ENCODE results near the gene THSD4. TPM values are rescaled to one million over a fixed set of nuclear protein-coding genes. Genes with fewer than 3 reads are reported as not detected.
"Not testable (repeated sequence)": the region's sequence is repeated elsewhere in the genome, so short reads cannot be mapped to it uniquely, and the experiment has no call there.

The THSD4 gene
- total RNA-seq, 2 experiments from 2014 or later: not detected

GRCh38 chr15:71250936-71251583 is 135.8 kb downstream of the THSD4 start:
- H3K36me3 Mint-ChIP-seq (ENCODE audit: low read depth): no peaks in the 10 kb centered on the region
- no peaks in the 10 kb centered on the region for H3K9me3 Mint-ChIP-seq (ENCODE audit: insufficient read depth)
- ChIA-PET POLR2A (no interaction called here), CTCF (no interaction called here)
- no peak for DNase-seq
- no peak overlapping the region for H3K27ac Mint-ChIP-seq
- no peaks in the 10 kb centered on the region for H3K4me1 Mint-ChIP-seq (ENCODE audit: low read depth)
- H3K4me3 Mint-ChIP-seq: no peak overlapping the region
- H3K27me3 Mint-ChIP-seq (ENCODE audit: low read depth): no peaks in the 10 kb centered on the region
- ATAC-seq: no peak

- ATAC-seq (no peak), DNase-seq (no peak)
- Mint-ChIP-seq H3K4me3 (no peak overlapping the region), H3K27ac (no peak overlapping the region), H3K9me3 (ENCODE audit: insufficient read depth) (no peaks in the 10 kb centered on the region), H3K4me1 (ENCODE audit: low read depth) (no peaks in the 10 kb centered on the region), H3K27me3 (ENCODE audit: low read depth) (no peaks in the 10 kb centered on the region), H3K36me3 (ENCODE audit: low read depth) (no peaks in the 10 kb centered on the region)
- CTCF ChIA-PET: no interaction called here
- POLR2A ChIA-PET: no interaction called here
These were observed 136.3 kb downstream of the THSD4 start for GRCh38 chr15:71251584-71252043.

GRCh38 chr15:71252044-71252739 is 136.9 kb downstream of the THSD4 start:
- POLR2A ChIA-PET: no interaction called here
- H3K9me3 Mint-ChIP-seq (ENCODE audit: insufficient read depth): no peaks in the 10 kb centered on the region

DNA sequence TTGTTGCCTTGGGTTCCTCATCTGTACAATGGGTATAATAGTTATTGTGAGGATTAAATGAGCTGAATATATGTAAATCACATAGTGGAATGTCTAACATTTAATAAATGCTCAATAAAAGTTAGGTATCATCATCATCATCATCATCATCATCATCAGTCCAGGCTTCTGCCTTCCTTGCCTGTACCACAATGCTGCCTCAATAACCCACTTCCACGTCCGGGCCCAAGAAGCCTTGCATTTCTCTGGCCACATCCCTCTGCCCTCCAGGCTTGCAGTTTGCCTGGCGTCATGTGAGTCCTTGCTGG is 137.4 kb downstream of the THSD4 start:
- Mint-ChIP-seq H3K27ac (no peak overlapping the region), H3K36me3 (ENCODE audit: low read depth) (no peaks in the 10 kb centered on the region), H3K9me3 (ENCODE audit: insufficient read depth) (no peaks in the 10 kb centered on the region), H3K4me1 (ENCODE audit: low read depth) (no peaks in the 10 kb centered on the region), H3K27me3 (ENCODE audit: low read depth) (no peaks in the 10 kb centered on the region), H3K4me3 (no peak overlapping the region)
- POLR2A ChIA-PET: no interaction called here
- no peak for ATAC-seq
- no peak for DNase-seq
- CTCF ChIA-PET: no interaction called here

More at GRCh38 chr15:71252044-71252739, 136.9 kb downstream of the THSD4 start:
- H3K36me3 Mint-ChIP-seq (ENCODE audit: low read depth): no peaks in the 10 kb centered on the region
- CTCF ChIA-PET: no interaction called here
- no peak overlapping the region for H3K27ac Mint-ChIP-seq
- no peak for DNase-seq
- ATAC-seq: no peak
- H3K27me3 Mint-ChIP-seq (ENCODE audit: low read depth): no peaks in the 10 kb centered on the region
- no peak overlapping the region for H3K4me3 Mint-ChIP-seq
- no peaks in the 10 kb centered on the region for H3K4me1 Mint-ChIP-seq (ENCODE audit: low read depth)

DNA sequence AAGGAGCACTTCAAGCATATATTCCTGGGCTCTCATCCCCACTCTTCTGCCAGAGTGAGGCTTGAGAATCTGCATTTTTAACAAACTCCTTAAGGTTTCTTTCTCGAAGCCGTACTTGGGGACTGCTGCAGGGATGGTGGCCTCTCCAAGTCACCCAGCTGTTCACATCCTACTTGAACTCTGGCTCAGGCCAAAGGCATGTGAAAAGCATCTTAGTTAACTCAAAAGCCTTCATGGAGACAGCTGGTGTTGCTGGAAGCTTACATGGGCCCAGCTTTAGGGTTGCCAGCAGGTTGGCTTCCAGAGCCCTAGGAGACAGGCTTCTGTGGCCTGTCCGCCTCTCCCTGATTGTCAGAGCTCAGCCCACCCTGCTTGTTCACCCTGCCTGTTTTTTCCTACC is 139.2 kb downstream of the THSD4 start:
- H3K36me3 Mint-ChIP-seq (ENCODE audit: low read depth): no peaks in the 10 kb centered on the region
- ChIA-PET POLR2A (no interaction called here), CTCF (no interaction called here)
- H3K4me3 Mint-ChIP-seq: no peak overlapping the region
- no peaks in the 10 kb centered on the region for H3K4me1 Mint-ChIP-seq (ENCODE audit: low read depth)
- no peak for ATAC-seq
- no peaks in the 10 kb centered on the region for H3K9me3 Mint-ChIP-seq (ENCODE audit: insufficient read depth)
- DNase-seq: no peak
- H3K27me3 Mint-ChIP-seq (ENCODE audit: low read depth): no peaks in the 10 kb centered on the region
- no peak overlapping the region for H3K27ac Mint-ChIP-seq

- ChIA-PET POLR2A (no interaction called here), CTCF (no interaction called here)
- Mint-ChIP-seq H3K27me3 (ENCODE audit: low read depth) (no peaks in the 10 kb centered on the region), H3K9me3 (ENCODE audit: insufficient read depth) (no peaks in the 10 kb centered on the region), H3K4me3 (no peak overlapping the region), H3K4me1 (ENCODE audit: low read depth) (no peaks in the 10 kb centered on the region), H3K36me3 (ENCODE audit: low read depth) (no peaks in the 10 kb centered on the region), H3K27ac (no peak overlapping the region)
- no peak for ATAC-seq
- no peak for DNase-seq
These were observed 141.8 kb downstream of the THSD4 start for GRCh38 chr15:71256934-71257664.

DNA sequence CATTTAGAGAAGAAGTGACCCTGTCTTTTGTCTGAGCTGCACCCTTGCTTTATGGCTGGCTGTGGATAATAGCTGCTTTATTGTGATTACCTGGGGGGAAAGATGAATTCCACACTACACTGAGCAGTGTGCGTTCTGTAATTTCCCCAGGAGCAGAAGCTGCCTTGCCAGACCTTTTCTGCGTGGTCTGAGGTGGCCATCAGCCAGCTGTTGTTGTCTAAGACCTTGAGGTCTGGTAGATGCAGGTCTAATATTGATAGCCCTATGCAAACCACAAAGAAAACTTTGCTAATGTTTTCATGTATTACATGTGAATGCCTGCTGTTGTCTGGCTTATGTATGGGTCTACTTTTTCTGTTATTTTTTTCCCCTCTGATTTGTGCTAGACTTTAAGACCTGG is 144.6 kb downstream of the THSD4 start:
- no peak overlapping the region for H3K27ac Mint-ChIP-seq
- POLR2A ChIA-PET: no interaction called here
- ATAC-seq (no peak), DNase-seq (no peak)
- no peaks in the 10 kb centered on the region for H3K9me3 Mint-ChIP-seq (ENCODE audit: insufficient read depth)
- CTCF ChIA-PET: interaction anchor here (0.7 kb wide), 1 partner anchor 54 kb away, joined by 3 read pairs; no protein-coding TSS in a partner anchor
- no peaks in the 10 kb centered on the region for H3K27me3 Mint-ChIP-seq (ENCODE audit: low read depth)
- no peaks in the 10 kb centered on the region for H3K36me3 Mint-ChIP-seq (ENCODE audit: low read depth)
- no peak overlapping the region for H3K4me3 Mint-ChIP-seq
- no peaks in the 10 kb centered on the region for H3K4me1 Mint-ChIP-seq (ENCODE audit: low read depth)

- ChIA-PET POLR2A (no interaction called here), CTCF (no interaction called here)
- no peaks in the 10 kb centered on the region for H3K36me3 Mint-ChIP-seq (ENCODE audit: low read depth)
These were observed 146.1 kb downstream of the THSD4 start for GRCh38 chr15:71261418-71261817.

DNA sequence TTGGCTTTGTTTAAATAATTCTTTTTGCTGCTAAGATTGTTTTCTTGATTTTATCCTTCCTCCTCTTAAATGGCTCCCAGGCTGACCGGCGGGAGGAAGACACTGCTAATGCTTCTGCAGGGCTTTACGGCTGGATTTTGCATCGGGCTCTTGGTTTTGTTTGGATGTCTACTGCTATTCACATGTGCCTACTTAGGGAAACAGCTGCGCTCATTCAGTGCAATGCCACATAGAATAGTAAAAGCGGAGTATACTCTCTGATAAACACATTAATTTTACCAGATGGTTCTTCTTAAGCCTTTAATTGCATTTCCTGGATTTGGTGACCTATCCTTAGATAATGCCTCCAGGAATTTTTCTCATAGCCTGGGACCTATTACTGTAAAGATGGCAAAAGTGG is 146.6 kb downstream of the THSD4 start:
- ATAC-seq (no peak), DNase-seq (no peak)
- ChIA-PET POLR2A (no interaction called here), CTCF (no interaction called here)
- Mint-ChIP-seq H3K27me3 (ENCODE audit: low read depth) (no peaks in the 10 kb centered on the region), H3K36me3 (ENCODE audit: low read depth) (no peaks in the 10 kb centered on the region), H3K4me1 (ENCODE audit: low read depth) (no peaks in the 10 kb centered on the region), H3K27ac (no peak overlapping the region), H3K9me3 (ENCODE audit: insufficient read depth) (no peaks in the 10 kb centered on the region), H3K4me3 (no peak overlapping the region)

More at GRCh38 chr15:71261418-71261817, 146.1 kb downstream of the THSD4 start:
- Mint-ChIP-seq H3K4me1 (ENCODE audit: low read depth) (no peaks in the 10 kb centered on the region), H3K4me3 (no peak overlapping the region), H3K27ac (no peak overlapping the region), H3K9me3 (ENCODE audit: insufficient read depth) (no peaks in the 10 kb centered on the region), H3K27me3 (ENCODE audit: low read depth) (no peaks in the 10 kb centered on the region)
- DNase-seq: no peak
- ATAC-seq: no peak

DNA sequence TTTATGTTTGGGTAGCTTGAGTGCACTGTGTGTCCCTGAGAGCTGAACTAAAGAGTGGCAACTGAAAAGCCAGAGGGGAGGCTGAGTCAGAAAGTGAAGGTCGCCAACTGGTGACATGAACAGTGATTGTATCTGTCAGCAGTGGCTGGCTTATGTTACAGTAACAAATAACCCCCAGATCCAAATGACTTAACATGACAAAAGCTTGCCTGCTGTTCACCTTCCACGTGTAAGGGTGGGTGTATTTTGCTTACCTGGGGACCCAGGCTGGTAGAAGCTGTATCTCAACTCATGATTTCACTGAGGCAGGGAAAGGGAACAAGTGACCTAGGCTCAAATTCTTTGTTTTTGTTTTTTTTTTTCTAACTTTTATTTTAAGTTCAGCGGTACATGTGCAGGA is 147.3 kb downstream of the THSD4 start:
- POLR2A ChIA-PET: no interaction called here
- Mint-ChIP-seq H3K36me3 (ENCODE audit: low read depth) (no peaks in the 10 kb centered on the region), H3K27me3 (ENCODE audit: low read depth) (no peaks in the 10 kb centered on the region), H3K4me1 (ENCODE audit: low read depth) (no peaks in the 10 kb centered on the region), H3K27ac (no peak overlapping the region), H3K4me3 (no peak overlapping the region), H3K9me3 (ENCODE audit: insufficient read depth) (no peaks in the 10 kb centered on the region)
- no peak for ATAC-seq
- no peak for DNase-seq
- CTCF ChIA-PET: no interaction called here

- H3K36me3 Mint-ChIP-seq (ENCODE audit: low read depth); H3K27me3 Mint-ChIP-seq (ENCODE audit: low read depth); H3K27ac Mint-ChIP-seq; CTCF ChIA-PET; H3K4me3 Mint-ChIP-seq; H3K4me1 Mint-ChIP-seq (ENCODE audit: low read depth); ATAC-seq; DNase-seq; POLR2A ChIA-PET; H3K9me3 Mint-ChIP-seq (ENCODE audit: insufficient read depth): not testable (repeated sequence)
These were observed 150.3 kb downstream of the THSD4 start for GRCh38 chr15:71265606-71266005.

DNA sequence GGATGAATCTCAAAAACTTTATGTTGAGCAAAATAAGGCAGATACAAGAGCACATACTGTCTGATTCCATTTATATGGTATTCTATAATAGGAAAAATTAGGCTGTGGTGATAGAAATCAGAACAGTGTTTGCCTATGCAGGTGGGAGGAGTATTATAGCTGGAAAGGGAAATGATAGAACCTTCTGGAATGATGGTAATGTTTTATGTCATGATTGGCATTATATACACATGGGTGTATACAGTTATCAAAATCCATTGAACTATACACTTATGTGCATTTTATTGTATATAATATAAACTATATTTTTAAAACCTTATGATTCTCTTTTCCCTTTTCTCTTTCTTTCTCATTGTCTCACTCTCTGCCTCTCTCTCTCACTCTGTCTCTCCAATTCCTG is 156.1 kb downstream of the THSD4 start:
- Mint-ChIP-seq H3K4me3 (no peak overlapping the region), H3K27ac (no peak overlapping the region), H3K36me3 (ENCODE audit: low read depth) (no peaks in the 10 kb centered on the region), H3K9me3 (ENCODE audit: insufficient read depth) (no peaks in the 10 kb centered on the region), H3K4me1 (ENCODE audit: low read depth) (no peaks in the 10 kb centered on the region), H3K27me3 (ENCODE audit: low read depth) (peaks cover 10% of the 10 kb centered on the region)
- ChIA-PET CTCF (no interaction called here), POLR2A (no interaction called here)
- DNase-seq (no peak), ATAC-seq (no peak)

Measured in activated CD8-positive, alpha-beta T cell treated with anti-CD3 and anti-CD28 coated beads, Interleukin-2, amount 10 ng/mL, durations not matched to agents 7 days and 5 days (primary cell).